Measurements from ENCODE around the gene SCGB1D2. TPM values are rescaled to one million over a fixed set of nuclear protein-coding genes. Genes with fewer than 3 reads are reported as not detected.

SCGB1D2 gene
- polyA plus RNA-seq, 4 donors, result 0.57 to 2.6 (median 1.5) TPM

GRCh38 chr11:62256281-62256680 lies 14.2 kb downstream of the SCGB1D2 start:
- no peak for DNase-seq (ENCODE audit: low read depth in 4 of 4, low spot score in 3 of 4)

GRCh38 chr11:62260261-62260953 lies 18.4 kb downstream of the SCGB1D2 start:
- DNase-seq (ENCODE audit: low read depth in 4 of 4, low spot score in 3 of 4), result no peak

GRCh38 chr11:62264004-62264403 lies 22.0 kb downstream of the SCGB1D2 start:
- DNase-seq (ENCODE audit: low read depth in 4 of 4, low spot score in 3 of 4), result no peak

- DNase-seq (ENCODE audit: low read depth in 4 of 4, low spot score in 3 of 4), result no peak
Observed at GRCh38 chr11:62266558-62266957, 24.5 kb downstream of the SCGB1D2 start.

GRCh38 chr11:62267050-62267449 lies 25.0 kb downstream of the SCGB1D2 start:
- DNase-seq (ENCODE audit: low read depth in 4 of 4, low spot score in 3 of 4), result no peak

- no peak for DNase-seq (ENCODE audit: low read depth in 4 of 4, low spot score in 3 of 4)
Observed at GRCh38 chr11:62267576-62267975, 25.5 kb downstream of the SCGB1D2 start.

GRCh38 chr11:62269654-62270278 lies 27.7 kb downstream of the SCGB1D2 start, which contains the start of gene SCGB2A2:
Gene SCGB2A2 (plus strand): TSS chr11:62270158. CDS start chr11:62270217, 59 bp downstream.
- no peak for DNase-seq (ENCODE audit: low read depth in 4 of 4, low spot score in 3 of 4)

- no peak for DNase-seq (ENCODE audit: low read depth in 4 of 4, low spot score in 3 of 4)
Observed at GRCh38 chr11:62273284-62273683, 31.2 kb downstream of the SCGB1D2 start.

- DNase-seq (ENCODE audit: low read depth in 4 of 4, low spot score in 3 of 4), result no peak
Observed at GRCh38 chr11:62273789-62274275, 31.8 kb downstream of the SCGB1D2 start.

- no peak for DNase-seq (ENCODE audit: low read depth in 4 of 4, low spot score in 3 of 4)
Observed at GRCh38 chr11:62280452-62280851, 38.4 kb downstream of the SCGB1D2 start.

Other genes with a start within 250 kb of the SCGB1D2 start
- 10 to 100 TPM; 30.7 to 43.0 (median 35.2) TPM for gene INCENP, start 118.2 kb upstream of the SCGB1D2 start, polyA plus RNA-seq (ENCODE audit: insufficient read length in 4 of 4)
- not detected for gene SCGB1D1, start 52.0 kb upstream of the SCGB1D2 start, polyA plus RNA-seq (ENCODE audit: insufficient read length in 4 of 4)
- under 1 TPM; 0.35 to 0.66 (median 0.53) TPM for gene SCGB2A1, start 33.6 kb upstream of the SCGB1D2 start, polyA plus RNA-seq (ENCODE audit: insufficient read length in 4 of 4)
- not detected for gene SCGB2A2, start 27.9 kb downstream of the SCGB1D2 start, polyA plus RNA-seq (ENCODE audit: insufficient read length in 4 of 4)
- gene SCGB1D4, start 56.8 kb downstream of the SCGB1D2 start, polyA plus RNA-seq (ENCODE audit: insufficient read length in 4 of 4), result not detected
- 10 to 100 TPM in 3 of 4 donors, 1 to 10 TPM in 1; 5.2 to 63.3 (median 52.2) TPM for gene ASRGL1, start 95.2 kb downstream of the SCGB1D2 start, polyA plus RNA-seq (ENCODE audit: insufficient read length in 4 of 4)
- gene SCGB1A1, start 176.8 kb downstream of the SCGB1D2 start, polyA plus RNA-seq (ENCODE audit: insufficient read length in 4 of 4), result not detected